CD4-positive, alpha-beta T cell treated with Interleukin-4 for 4 hours (primary cell): Measurements from ENCODE around the gene NHSL1.
A peak's percentile ranks its signal among the peaks of the same experiment; 100 is the strongest.
"Not testable (repeated sequence)": the region's sequence is repeated elsewhere in the genome, so short reads cannot be mapped to it uniquely, and the experiment has no call there.

Source experiments
- DNase-seq: peaks from one replicate; pipeline ENCODE4 v3.0.0-alpha.2; 2020

NHSL1 gene

GRCh38 chr6:138456401-138456790, 42.9 kb downstream of the NHSL1 start:
- DNase-seq: no peak

DNA sequence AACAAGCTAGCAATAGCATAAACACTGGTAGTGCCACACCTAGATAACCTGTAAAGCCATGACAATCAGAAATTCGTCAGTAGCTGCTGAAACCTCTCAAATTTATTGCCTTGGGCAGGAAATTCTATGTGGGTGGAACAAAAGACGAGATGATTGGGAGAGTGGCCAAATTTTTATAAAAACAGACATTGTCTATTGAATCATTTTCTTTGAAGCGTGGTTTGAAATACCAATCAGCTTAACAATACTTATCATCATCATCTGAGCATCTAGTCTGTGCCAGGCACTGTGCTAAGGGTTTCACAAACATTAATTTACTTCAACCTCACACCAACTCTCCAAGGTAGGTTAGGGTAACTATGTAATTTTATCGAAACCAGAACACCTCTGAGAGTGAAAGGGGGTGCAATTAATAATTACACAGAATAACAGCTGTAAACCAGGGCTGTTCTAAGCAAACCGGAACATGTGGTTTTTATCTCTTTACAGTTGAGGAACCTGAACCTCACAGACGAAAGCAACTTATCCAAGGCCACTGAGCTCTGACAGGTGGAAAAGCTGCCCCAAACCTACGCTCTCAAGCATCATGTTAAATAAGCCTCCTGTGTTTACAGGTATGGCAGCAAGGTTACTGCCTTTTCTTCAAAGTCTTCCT, 43.4 kb downstream of the NHSL1 start:
- peak; percentile 71 for DNase-seq

- DNase-seq: peak; percentile 72
Observed at GRCh38 chr6:138454981-138455706, 44.1 kb downstream of the NHSL1 start.

DNA sequence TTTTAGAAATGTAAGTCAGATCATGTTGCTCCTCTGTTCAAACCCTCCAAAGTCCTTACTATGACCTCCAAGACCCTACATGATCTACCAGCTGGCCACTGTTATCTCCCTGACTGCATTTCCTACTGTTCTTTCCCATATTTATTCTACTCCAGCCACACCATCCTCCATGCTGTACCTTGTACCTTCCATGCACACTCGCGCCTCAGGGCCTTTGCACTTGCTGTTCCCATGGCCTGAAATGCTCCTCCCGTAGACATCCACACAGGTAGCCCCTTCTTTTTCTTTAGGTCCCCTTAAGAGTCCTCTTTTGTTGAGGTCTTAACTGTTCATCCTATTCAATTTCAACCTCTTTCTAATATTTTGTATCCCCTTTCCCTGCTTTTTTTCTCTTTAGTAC, 48.3 kb downstream of the NHSL1 start:
- no peak for DNase-seq

- DNase-seq: no peak
Observed at GRCh38 chr6:138450445-138450844, 48.8 kb downstream of the NHSL1 start.

DNA sequence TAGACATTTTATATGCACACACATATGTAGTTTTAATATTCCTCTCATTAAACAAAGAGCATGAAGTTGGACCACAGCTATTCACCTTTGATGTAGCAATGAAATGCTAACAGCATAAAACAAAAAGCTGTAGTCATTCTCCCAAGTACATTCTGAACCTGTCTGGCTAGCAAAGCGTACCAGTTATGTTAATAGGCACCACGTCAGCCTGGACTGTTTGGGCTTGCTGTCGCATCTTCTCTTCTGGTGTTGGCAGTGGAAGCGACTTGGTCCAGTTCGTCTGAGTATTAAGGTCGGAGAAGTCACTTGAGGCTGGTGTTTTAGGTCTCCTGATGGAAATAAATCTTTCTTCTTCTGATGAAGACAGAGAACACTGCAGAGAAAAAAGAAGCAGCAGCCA, 52.5 kb downstream of the NHSL1 start:
- DNase-seq: no peak

DNA sequence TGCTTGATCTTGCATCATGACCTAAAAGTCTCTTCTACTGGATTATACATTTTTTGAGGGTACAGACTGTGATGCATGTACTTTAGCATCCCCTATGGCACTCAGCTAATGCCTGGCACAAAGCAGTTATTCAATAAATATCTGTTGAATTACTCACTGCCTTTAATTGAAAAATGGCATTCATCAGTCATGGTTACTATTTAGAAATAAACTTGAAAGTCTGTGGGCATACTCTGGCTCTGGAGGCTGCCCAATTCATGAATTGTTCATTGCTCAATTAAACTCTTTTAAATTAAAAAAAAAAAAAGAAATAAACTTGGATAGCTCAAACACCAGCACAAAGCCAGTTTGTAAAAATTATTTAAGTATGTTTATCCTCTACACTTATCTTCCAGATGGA, 55.3 kb downstream of the NHSL1 start:
- no peak for DNase-seq

DNA sequence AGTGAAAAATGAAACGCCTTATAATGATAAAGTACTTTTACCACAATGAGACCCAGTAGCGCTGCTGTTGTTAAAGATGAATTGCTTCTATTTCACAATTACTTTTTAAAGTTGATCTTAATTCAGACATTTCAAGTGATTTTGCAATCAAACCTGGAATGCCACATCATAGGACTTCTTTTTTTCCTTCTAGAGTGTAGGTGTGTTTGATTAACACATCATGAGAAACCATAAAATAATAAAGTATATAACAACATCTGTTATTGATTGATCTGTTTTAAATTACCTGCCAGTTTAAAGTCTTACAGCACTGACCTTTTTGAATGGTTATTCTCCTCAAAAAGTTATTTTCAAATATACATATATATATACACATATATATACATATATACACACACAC, 56.6 kb downstream of the NHSL1 start:
- no peak for DNase-seq

GRCh38 chr6:138441965-138442364, 57.3 kb downstream of the NHSL1 start:
- DNase-seq: no peak

DNA sequence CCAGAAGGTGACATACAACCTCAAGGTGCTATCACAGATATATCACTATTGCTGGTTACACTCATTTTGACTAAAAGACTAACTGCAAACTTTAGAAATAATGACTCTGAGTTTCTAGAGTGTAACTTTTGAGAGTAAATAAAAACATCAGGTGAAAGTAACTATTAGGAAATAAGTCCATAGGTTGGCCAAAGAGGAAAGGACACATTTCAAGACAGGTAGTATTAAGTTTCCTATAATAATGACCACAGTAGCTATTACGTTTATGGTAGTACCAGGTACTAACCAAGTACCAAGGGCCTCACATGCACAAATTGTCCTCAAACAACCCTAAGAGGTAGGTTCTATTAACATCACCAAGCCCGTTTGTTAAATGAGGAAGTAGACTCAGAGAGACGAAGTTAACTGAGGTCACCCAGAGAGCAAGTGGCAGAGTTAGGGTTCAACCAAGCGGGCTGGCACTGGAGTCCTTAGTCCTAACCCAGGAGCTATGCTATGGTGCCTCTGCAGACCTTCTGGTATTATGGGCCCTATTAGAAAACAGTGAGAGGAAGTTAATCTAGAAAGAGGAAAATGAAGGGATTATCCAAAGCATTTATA, 58.4 kb downstream of the NHSL1 start:
- no peak for DNase-seq

- no peak for DNase-seq
Observed at GRCh38 chr6:138440296-138440695, 59.0 kb downstream of the NHSL1 start.

GRCh38 chr6:138439546-138439945, 59.7 kb downstream of the NHSL1 start:
- DNase-seq: no peak

GRCh38 chr6:138434925-138435324, 64.4 kb downstream of the NHSL1 start:
- DNase-seq: peak; percentile 9

GRCh38 chr6:138434096-138434495, 65.2 kb downstream of the NHSL1 start:
- DNase-seq: no peak

DNA sequence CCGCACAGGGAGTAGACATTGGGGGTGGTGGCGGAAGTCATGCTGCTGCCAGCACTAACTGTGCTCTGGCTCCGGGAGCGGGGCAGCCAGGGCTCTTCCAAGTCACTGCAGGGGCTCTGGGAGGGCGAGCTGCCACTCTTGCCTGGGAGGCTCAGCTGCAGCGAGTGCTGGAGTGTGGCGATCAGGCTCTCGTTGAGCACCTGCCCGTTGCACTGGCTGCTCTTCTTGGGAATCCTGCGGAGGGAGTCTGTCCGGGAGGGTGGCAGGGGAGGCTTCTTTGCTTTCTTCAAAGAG, 67.3 kb downstream of the NHSL1 start:
- DNase-seq: no peak

GRCh38 chr6:138431256-138432062, 67.8 kb downstream of the NHSL1 start:
- DNase-seq: no peak

DNA sequence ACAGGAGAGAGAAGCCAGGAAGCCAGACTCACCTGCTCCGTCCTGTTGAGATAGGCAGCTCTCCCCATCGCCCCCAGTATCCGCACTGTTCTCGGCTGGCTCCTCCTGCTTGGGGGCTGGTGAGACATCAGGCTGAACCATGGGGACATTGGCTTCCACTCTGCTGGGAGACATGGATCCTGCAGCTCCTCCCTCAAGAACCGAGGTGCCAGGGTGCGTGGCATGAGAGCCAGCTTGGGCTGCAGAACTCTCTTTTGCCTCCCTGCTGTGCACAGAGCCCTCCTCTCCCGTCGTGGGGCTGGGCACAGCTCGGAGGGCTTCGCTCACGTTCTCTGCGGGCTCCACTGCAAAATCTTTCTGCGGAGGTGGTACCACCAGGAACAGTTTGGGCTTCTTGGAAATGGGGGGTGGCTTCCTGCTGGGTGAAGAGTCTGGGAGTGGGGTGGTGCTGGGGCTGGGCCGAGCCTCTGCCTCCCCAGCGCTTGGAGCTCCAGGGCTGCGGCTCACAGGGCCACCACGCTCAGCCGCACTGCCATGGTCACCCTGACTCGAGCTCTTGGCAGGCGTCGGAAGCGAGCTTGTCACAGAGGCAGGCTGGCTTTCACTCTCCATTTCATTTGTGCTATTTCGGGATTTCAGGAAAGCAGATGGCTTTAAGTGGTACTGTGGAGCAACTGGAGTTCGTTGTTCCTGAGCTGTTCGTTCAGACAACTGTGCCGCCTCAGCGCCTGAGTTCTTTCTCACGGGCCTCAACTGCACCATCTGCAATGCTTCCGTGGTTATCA, 68.7 kb downstream of the NHSL1 start:
- DNase-seq: no peak

- no peak for DNase-seq
Observed at GRCh38 chr6:138429761-138430160, 69.5 kb downstream of the NHSL1 start.

DNA sequence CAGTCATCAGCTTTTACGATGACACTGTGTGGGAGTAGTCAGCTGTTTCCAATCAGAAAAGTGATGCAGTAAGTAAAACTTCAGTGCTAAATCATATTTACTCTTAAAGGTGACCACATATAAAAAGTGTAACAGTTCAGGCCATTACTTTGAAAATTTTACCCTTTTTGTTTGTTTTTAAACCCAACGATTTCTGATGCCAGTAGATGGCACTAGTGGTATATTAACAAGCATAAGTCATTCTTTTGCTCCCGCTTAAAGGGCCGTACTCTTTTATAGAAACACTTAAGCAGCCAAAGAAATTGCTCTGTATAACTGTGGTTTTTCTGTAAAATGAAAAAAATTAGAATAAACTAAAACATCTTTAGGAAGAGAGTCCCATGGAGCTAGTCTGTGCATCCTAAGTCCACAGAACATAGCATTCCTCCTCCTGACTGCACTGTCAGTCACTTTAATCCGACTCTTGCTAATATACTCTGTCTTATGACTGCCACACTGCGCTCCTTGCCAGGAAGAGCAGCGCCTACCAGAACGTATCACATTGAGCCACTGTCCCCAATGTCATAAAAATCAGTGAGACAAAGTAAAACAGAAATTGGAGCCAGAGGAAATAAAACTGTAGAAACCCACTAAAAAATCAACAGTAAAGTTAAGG, 70.2 kb downstream of the NHSL1 start:
- DNase-seq: peak; percentile 66

- DNase-seq: no peak
Observed at GRCh38 chr6:138427701-138428100, 71.6 kb downstream of the NHSL1 start.

DNA sequence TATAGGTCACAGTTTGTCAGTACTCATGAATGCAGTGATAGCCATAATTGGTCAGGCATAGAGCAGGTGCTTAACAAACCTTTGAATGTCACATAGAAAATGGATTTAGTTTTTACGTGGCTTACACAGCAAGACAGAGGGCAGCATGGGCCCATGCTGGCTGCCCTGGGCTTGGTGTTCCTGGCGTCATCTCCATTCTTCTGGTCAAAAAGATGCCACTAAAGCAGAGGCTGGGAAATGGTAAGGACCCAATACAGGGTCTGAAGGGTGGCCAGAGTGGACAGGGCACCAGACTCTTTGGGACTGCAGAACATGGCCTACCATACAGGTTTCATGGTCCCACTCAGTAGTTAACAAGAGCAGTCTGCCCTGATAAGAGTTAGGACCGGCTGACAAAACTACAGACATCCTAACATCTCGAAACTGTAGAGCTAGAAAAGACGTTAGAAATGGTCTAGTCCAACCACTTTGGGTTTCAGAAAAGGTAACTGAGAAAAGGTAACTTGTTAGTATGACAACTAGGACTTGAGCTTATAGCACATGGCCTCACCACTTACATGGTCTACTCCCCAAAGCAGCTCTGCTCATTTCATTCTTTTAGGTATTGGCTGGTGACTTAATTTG, 72.7 kb downstream of the NHSL1 start:
- DNase-seq: no peak

DNA sequence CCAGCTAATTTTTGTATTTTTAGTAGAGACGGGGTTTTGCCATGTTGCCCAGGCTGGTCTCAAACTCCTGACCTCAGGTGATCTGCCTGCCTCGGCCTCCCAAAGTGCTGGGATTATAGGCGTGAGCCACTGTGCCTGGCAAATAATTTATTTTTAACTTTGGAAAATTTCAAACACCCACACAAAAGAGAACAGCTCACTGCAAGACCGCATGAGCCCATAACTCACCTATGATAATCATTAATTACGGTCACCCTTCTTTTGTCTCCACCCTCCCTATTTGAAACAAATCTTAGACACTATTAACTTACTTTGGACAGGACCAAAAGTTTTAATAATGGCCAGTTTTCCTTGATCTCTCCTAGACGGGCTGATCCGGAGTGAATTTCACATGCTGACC, 74.0 kb downstream of the NHSL1 start:
- DNase-seq: not testable (repeated sequence)
